Activated CD4-positive, alpha-beta memory T cell treated with anti-CD3 and anti-CD28 coated beads for 36 hours (primary cell): ENCODE measurements around the gene UBE3C. TPM values are rescaled to one million over a fixed set of nuclear protein-coding genes. Genes with fewer than 3 reads are reported as not detected.
"Not testable (repeated sequence)": the region's sequence is repeated elsewhere in the genome, so short reads cannot be mapped to it uniquely, and the experiment has no call there.

ENCODE experiments used
- CTCF ChIA-PET: fragments of 350-600 bp; sonication (Branson Sonifier 250); formaldehyde crosslinking; loops from one replicate; lab custom pipeline; 2021; ENCODE audit warnings: antibody characterized with exemption, inconsistent platforms; lab: Charles Lee
- POLR2A ChIA-PET: fragments of 350-600 bp; sonication (Branson Sonifier 250); formaldehyde crosslinking; loops from one replicate; lab custom pipeline; 2021; ENCODE audit warnings: antibody characterized with exemption; lab: Charles Lee
- DNase-seq: peaks from one replicate; pipeline ENCODE4 v3.0.0-alpha.2; 2020
- H3K27ac Mint-ChIP-seq: one replicate; pipeline ENCODE4 v1.8.0; 2021; ENCODE audit warnings: mixed read lengths
- H3K27me3 Mint-ChIP-seq: one replicate; pipeline ENCODE4 v1.8.0; 2021; ENCODE audit warnings: mixed read lengths
- H3K36me3 Mint-ChIP-seq: one replicate; pipeline ENCODE4 v1.8.0; 2021; ENCODE audit warnings: mixed read lengths
- H3K4me1 Mint-ChIP-seq: one replicate; pipeline ENCODE4 v1.8.0; 2021; ENCODE audit warnings: low read depth, mixed read lengths
- H3K4me3 Mint-ChIP-seq: one replicate; pipeline ENCODE4 v1.8.0; 2021; ENCODE audit warnings: mild to moderate bottlenecking, mixed read lengths
- H3K9me3 Mint-ChIP-seq: one replicate; pipeline ENCODE4 v1.8.0; 2021; ENCODE audit warnings: mixed read lengths
- intact Hi-C: fragments of 100-400 bp; cut with micrococcal nuclease; formaldehyde crosslinking; loops from one replicate; pipeline ENCODE4 v1.15.1; 2023
- total RNA-seq, 2 experiments: library from RNA; stranded (reverse); gene quantifications; one replicate each; pipeline ENCODE4 v1.2.3, GENCODE V29; 2021

UBE3C gene
- total RNA-seq, 2 experiments from 2014 or later, result 59.8 to 59.9 TPM

GRCh38 chr7:157250605-157251228 is 112.0 kb downstream of the UBE3C start:
- DNase-seq, result peak; percentile 57
- H3K4me3 Mint-ChIP-seq, result no peak overlapping the region
- ChIA-PET CTCF (interaction anchor here (0.7 to 2.5 kb wide), 23 partner anchors 8 to 301 kb away, joined by 3 to 16 read pairs (median 4); partner anchors contain the start of gene NOM1), POLR2A (interaction anchor here (0.7 kb wide), 1 partner anchor 16 kb away, joined by 3 read pairs; no protein-coding TSS in a partner anchor)
- intact Hi-C loops, result no loop called here
- no peaks in the 10 kb centered on the region for H3K4me1 Mint-ChIP-seq
- H3K36me3 Mint-ChIP-seq, result peaks cover 27% of the 10 kb centered on the region
- H3K9me3 Mint-ChIP-seq, result no peaks in the 10 kb centered on the region
- H3K27ac Mint-ChIP-seq, result no peak overlapping the region
- no peaks in the 10 kb centered on the region for H3K27me3 Mint-ChIP-seq

DNA sequence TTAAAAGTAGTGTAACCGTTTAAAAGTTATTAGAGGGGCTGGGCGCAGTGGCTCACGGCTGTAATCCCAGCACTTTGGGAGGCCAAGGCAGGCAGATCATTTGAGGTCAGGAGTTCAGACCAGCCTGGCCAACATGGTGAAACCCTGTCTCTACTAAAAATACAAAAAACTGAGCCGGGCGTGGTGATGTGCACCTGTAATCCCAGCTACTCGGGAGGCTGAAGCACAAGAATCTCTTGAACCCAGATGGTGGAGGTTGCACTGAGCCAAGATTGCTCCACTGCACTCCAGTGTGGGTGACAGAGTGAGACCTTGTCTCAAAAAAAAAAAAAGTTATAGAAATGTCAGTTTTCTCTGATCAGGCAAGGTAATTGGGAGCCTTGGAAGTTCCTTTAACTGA is 113.1 kb downstream of the UBE3C start:
- H3K27ac Mint-ChIP-seq, H3K9me3 Mint-ChIP-seq, H3K4me3 Mint-ChIP-seq, DNase-seq, H3K27me3 Mint-ChIP-seq, POLR2A ChIA-PET, H3K4me1 Mint-ChIP-seq, intact Hi-C loops: not testable (repeated sequence)
- peaks cover 27% of the 10 kb centered on the region for H3K36me3 Mint-ChIP-seq
- CTCF ChIA-PET, result interaction anchor here (0.6 to 1.4 kb wide), 7 partner anchors 10 to 135 kb away, joined by 3 to 7 read pairs (median 4); no protein-coding TSS in a partner anchor

DNA sequence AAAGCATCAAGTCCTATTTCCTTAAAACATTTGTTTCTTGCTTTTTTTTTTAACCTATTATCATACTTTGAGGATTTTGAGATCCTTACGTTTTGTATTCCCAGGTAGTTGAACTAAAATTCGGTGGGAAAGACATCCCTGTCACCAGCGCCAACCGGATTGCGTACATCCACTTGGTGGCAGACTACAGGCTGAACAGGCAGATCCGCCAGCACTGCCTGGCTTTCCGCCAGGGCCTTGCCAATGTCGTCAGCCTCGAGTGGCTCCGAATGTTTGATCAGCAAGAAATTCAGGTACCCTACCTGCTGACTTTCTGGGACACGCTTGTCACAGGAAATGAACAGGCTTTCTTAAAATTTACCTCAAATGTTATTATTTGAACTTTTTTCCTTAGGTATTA is 115.1 kb downstream of the UBE3C start:
- H3K4me3 Mint-ChIP-seq, result no peak overlapping the region
- no peaks in the 10 kb centered on the region for H3K4me1 Mint-ChIP-seq
- no peaks in the 10 kb centered on the region for H3K27me3 Mint-ChIP-seq
- DNase-seq, result no peak
- CTCF ChIA-PET, result no interaction called here
- intact Hi-C loops, result no loop called here
- H3K9me3 Mint-ChIP-seq, result no peaks in the 10 kb centered on the region
- H3K36me3 Mint-ChIP-seq, result peaks cover 33% of the 10 kb centered on the region
- H3K27ac Mint-ChIP-seq, result no peak overlapping the region
- POLR2A ChIA-PET, result no interaction called here

- H3K27me3 Mint-ChIP-seq, H3K27ac Mint-ChIP-seq, POLR2A ChIA-PET, H3K4me3 Mint-ChIP-seq, H3K4me1 Mint-ChIP-seq, DNase-seq, H3K9me3 Mint-ChIP-seq, CTCF ChIA-PET, intact Hi-C loops: not testable (repeated sequence)
- peaks cover 37% of the 10 kb centered on the region for H3K36me3 Mint-ChIP-seq
These were observed 116.1 kb downstream of the UBE3C start for GRCh38 chr7:157254781-157255180.

GRCh38 chr7:157255201-157255606 is 116.5 kb downstream of the UBE3C start:
- CTCF ChIA-PET, result interaction anchor here (0.8 kb wide), 1 partner anchor 19 kb away, joined by 3 read pairs; no protein-coding TSS in a partner anchor
- Mint-ChIP-seq H3K4me1 (no peaks in the 10 kb centered on the region), H3K36me3 (peaks cover 39% of the 10 kb centered on the region), H3K9me3 (no peaks in the 10 kb centered on the region), H3K27ac (no peak overlapping the region), H3K4me3 (no peak overlapping the region), H3K27me3 (no peaks in the 10 kb centered on the region)
- no peak for DNase-seq
- intact Hi-C loops, result no loop called here
- POLR2A ChIA-PET, result no interaction called here

DNA sequence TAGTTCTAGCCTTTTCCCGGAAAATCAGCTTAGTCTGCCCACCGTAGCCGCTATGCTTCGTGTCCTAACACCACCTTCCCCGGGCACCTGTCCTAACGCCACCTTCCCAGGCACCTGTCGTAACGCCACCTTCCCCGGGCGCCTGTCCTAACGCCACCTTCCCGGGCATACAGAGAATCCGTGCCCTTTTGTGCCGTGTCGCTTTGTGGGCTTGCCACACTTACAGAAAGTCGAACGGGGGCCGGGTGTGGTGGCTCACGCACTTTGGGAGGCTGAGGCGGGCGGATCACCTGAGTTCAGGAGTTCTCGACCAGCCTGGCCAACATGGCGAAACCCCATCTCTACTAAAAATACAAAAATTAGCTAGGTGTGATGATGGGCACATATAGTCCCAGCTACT is 124.4 kb downstream of the UBE3C start:
- no peaks in the 10 kb centered on the region for H3K9me3 Mint-ChIP-seq
- DNase-seq, result no peak
- no peak overlapping the region for H3K4me3 Mint-ChIP-seq
- intact Hi-C loops, result no loop called here
- CTCF ChIA-PET, result no interaction called here
- peaks cover 32% of the 10 kb centered on the region for H3K36me3 Mint-ChIP-seq
- H3K27me3 Mint-ChIP-seq, result no peaks in the 10 kb centered on the region
- POLR2A ChIA-PET, result no interaction called here
- no peaks in the 10 kb centered on the region for H3K4me1 Mint-ChIP-seq
- no peak overlapping the region for H3K27ac Mint-ChIP-seq

GRCh38 chr7:157265051-157265450 is 126.3 kb downstream of the UBE3C start:
- H3K9me3 Mint-ChIP-seq, result no peaks in the 10 kb centered on the region
- H3K4me1 Mint-ChIP-seq, result peaks cover 7% of the 10 kb centered on the region
- intact Hi-C loops, result no loop called here
- no peak overlapping the region for H3K4me3 Mint-ChIP-seq
- H3K36me3 Mint-ChIP-seq, result peaks cover 36% of the 10 kb centered on the region
- no peak for DNase-seq
- POLR2A ChIA-PET, result no interaction called here
- H3K27ac Mint-ChIP-seq, result no peak overlapping the region
- CTCF ChIA-PET, result interaction anchor here (1.3 kb wide), 1 partner anchor 9 kb away, joined by 7 read pairs; no protein-coding TSS in a partner anchor
- H3K27me3 Mint-ChIP-seq, result no peaks in the 10 kb centered on the region

- ChIA-PET POLR2A (interaction anchor here (0.6 kb wide), 1 partner anchor 15 kb away, joined by 3 read pairs; no protein-coding TSS in a partner anchor), CTCF (interaction anchor here (1.9 kb wide), 1 partner anchor 14 kb away, joined by 3 read pairs; no protein-coding TSS in a partner anchor)
- Mint-ChIP-seq H3K36me3 (peaks cover 29% of the 10 kb centered on the region), H3K9me3 (no peaks in the 10 kb centered on the region), H3K4me3 (no peak overlapping the region), H3K27ac (no peak overlapping the region), H3K27me3 (no peaks in the 10 kb centered on the region), H3K4me1 (peaks cover 7% of the 10 kb centered on the region)
- intact Hi-C loops, result no loop called here
- no peak for DNase-seq
These were observed 127.5 kb downstream of the UBE3C start for GRCh38 chr7:157266272-157266671.

GRCh38 chr7:157267516-157267915 is 128.8 kb downstream of the UBE3C start:
- no peak overlapping the region for H3K4me3 Mint-ChIP-seq
- ChIA-PET CTCF (interaction anchor here (1.9 kb wide), 1 partner anchor 15 kb away, joined by 3 read pairs; no protein-coding TSS in a partner anchor), POLR2A (no interaction called here)
- no peaks in the 10 kb centered on the region for H3K9me3 Mint-ChIP-seq
- intact Hi-C loops, result no loop called here
- no peaks in the 10 kb centered on the region for H3K27me3 Mint-ChIP-seq
- DNase-seq, result no peak
- H3K27ac Mint-ChIP-seq, result no peak overlapping the region
- peaks cover 7% of the 10 kb centered on the region for H3K4me1 Mint-ChIP-seq
- H3K36me3 Mint-ChIP-seq, result peaks cover 29% of the 10 kb centered on the region

- DNase-seq, result no peak
- Mint-ChIP-seq H3K27me3 (no peaks in the 10 kb centered on the region), H3K9me3 (no peaks in the 10 kb centered on the region), H3K4me1 (peaks cover 7% of the 10 kb centered on the region), H3K27ac (no peak overlapping the region), H3K4me3 (no peak overlapping the region), H3K36me3 (peaks cover 27% of the 10 kb centered on the region)
- intact Hi-C loops, result no loop called here
- POLR2A ChIA-PET, result no interaction called here
- CTCF ChIA-PET, result interaction anchor here (1.9 to 3.0 kb wide), 2 partner anchors 15 to 18 kb away, joined by 3 to 9 read pairs; no protein-coding TSS in a partner anchor
These were observed 129.2 kb downstream of the UBE3C start for GRCh38 chr7:157267956-157268355.

GRCh38 chr7:157268540-157268939 is 129.8 kb downstream of the UBE3C start:
- Mint-ChIP-seq H3K4me3 (no peak overlapping the region), H3K27ac (no peak overlapping the region), H3K36me3 (peaks cover 25% of the 10 kb centered on the region), H3K4me1 (peaks cover 7% of the 10 kb centered on the region), H3K27me3 (no peaks in the 10 kb centered on the region), H3K9me3 (no peaks in the 10 kb centered on the region)
- CTCF ChIA-PET, result interaction anchor here (3.0 kb wide), 1 partner anchor 19 kb away, joined by 9 read pairs; no protein-coding TSS in a partner anchor
- DNase-seq, result no peak
- intact Hi-C loops, result no loop called here
- POLR2A ChIA-PET, result no interaction called here

DNA sequence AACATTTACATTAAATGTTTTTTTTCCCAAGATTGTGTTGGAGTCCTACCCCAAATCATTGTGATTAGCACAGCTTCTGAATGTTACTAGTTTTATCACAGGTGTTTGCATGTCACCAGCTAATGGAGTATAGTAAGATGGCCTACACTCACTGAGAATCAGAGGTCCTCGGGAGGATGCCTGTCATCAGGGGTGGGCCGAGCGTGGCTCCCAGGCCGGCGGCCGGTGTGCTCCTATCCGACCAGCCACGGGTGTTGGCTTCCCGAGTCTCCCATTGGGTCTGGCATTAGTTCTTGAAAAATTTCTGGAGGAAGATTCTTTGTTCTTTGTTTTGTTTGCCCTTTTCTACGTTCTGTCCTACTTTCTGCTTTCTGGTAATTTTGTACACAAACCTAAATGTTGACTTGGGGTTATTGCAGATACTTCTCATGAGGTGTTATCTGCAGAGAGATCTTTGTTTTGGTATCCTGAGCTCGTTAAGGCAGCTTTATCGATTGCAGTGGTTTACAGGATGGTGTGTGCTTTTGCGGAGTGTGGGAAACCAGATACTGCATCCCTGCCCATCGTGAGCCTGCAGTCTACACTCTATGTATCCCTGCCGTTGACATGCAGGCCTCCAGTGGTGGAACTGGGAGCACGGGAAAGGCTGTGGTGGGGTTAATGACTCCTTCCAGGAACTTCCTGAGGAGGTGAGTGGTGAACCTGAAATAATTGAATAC is 130.8 kb downstream of the UBE3C start:
- Mint-ChIP-seq H3K27me3 (no peaks in the 10 kb centered on the region), H3K27ac (peak overlapping the region; percentile 40), H3K4me3 (no peak overlapping the region), H3K4me1 (peaks cover 9% of the 10 kb centered on the region), H3K9me3 (no peaks in the 10 kb centered on the region), H3K36me3 (peaks cover 25% of the 10 kb centered on the region)
- intact Hi-C loops, result loop anchor here (10.0 kb wide), 1 partner anchor 315 kb away; no protein-coding TSS in a partner anchor
- DNase-seq, result no peak
- ChIA-PET POLR2A (no interaction called here), CTCF (interaction anchor here (3.0 kb wide), 1 partner anchor 19 kb away, joined by 9 read pairs; no protein-coding TSS in a partner anchor)
